GM12878 (cell line): ENCODE data around the gene RRP12. TPM values are rescaled to one million over a fixed set of nuclear protein-coding genes. Genes with fewer than 3 reads are reported as not detected.

ENCODE experiments used
- ATAC-seq: fragments of 200-7000 bp; cut with Tn5 transposase; 3 replicates; pipeline ENCODE4 v1.9.1; 2020; ENCODE audit warnings: mild to moderate bottlenecking, moderate library complexity
- BruUV-seq: library from RNA; stranded (reverse); fragments of 400-500 nt; replicated peaks from 2 replicates; lab custom pipeline; 2021; lab: Mats Ljungman, UMichigan
- CTCF ChIA-PET: fragments of 300-600 bp; sonication (Branson Sonifier 250); formaldehyde crosslinking; extraction: SDS; loops from one replicate; lab custom pipeline; 2021; ENCODE audit warnings: inconsistent platforms; lab: Yijun Ruan, JAX
- POLR2A ChIA-PET: fragments of 350-600 bp; formaldehyde crosslinking; extraction: SDS; loops from one replicate; lab custom pipeline; 2021; ENCODE audit warnings: inconsistent platforms; lab: Charles Lee
- RAD21 ChIA-PET: fragments of 300-600 bp; sonication (Branson Sonifier 250); formaldehyde crosslinking; loops from one replicate; lab custom pipeline; 2023; ENCODE audit warnings: antibody characterized with exemption; ENCODE audit not compliant: unreplicated experiment; lab: Charles Lee
- SMC1A ChIA-PET: fragments of 300-600 bp; sonication (Branson Sonifier 250); formaldehyde crosslinking; loops from one replicate; lab custom pipeline; 2023; ENCODE audit not compliant: unreplicated experiment, uncharacterized antibody; lab: Charles Lee
- DNase-seq: peaks from one replicate; pipeline ENCODE4 v3.0.0-alpha.2; 2011; ENCODE audit warnings: low read depth, low spot score
- FAIRE-seq: peaks from 3 replicates; lab custom pipeline; 2011; peaks lifted over from hg19 to GRCh38; lab: Jason Lieb, UNC
- H2AFZ ChIP-seq: 2 replicates; pipeline ENCODE4 v1.6.0; 2011; ENCODE audit warnings: low read depth, low read length, control low read depth; ENCODE audit not compliant: control insufficient read depth
- H3K27ac ChIP-seq: 2 replicates; pipeline ENCODE4 v1.5.1; 2011; ENCODE audit warnings: control low read depth; ENCODE audit not compliant: control insufficient read depth, insufficient read depth
- H3K27me3 ChIP-seq, 2 experiments: replicated peaks in 1 of 2; 2 replicates each; pipeline versions ENCODE4 v1.6.0 to v1.6.1; 2011; ENCODE audit warnings: low read length in 1 of 2; ENCODE audit not compliant: control insufficient read depth in 2 of 2, insufficient read depth in 2 of 2
- H3K36me3 ChIP-seq, 2 experiments: 2 replicates each; pipeline ENCODE4 v1.5.1; 2011; ENCODE audit warnings: low read length in 1 of 2; ENCODE audit not compliant: control insufficient read depth in 2 of 2, insufficient read depth in 2 of 2
- H3K4me1 ChIP-seq: 2 replicates; pipeline ENCODE4 v1.6.1; 2011; ENCODE audit warnings: mild to moderate bottlenecking, low read length, moderate library complexity, mixed read lengths; ENCODE audit not compliant: control insufficient read depth, insufficient read depth
- H3K4me2 ChIP-seq: 2 replicates; pipeline ENCODE4 v1.6.0; 2011; ENCODE audit warnings: control low read depth; ENCODE audit not compliant: control insufficient read depth, insufficient read depth
- H3K4me3 ChIP-seq: fragments of 200-600 bp; sonication (generic); 2 replicates; pipeline ENCODE4 v1.5.1; 2016
- H3K79me2 ChIP-seq: 2 replicates; pipeline ENCODE4 v1.6.0; 2011; ENCODE audit warnings: low read length; ENCODE audit not compliant: control insufficient read depth, insufficient read depth
- H3K9ac ChIP-seq: 2 replicates; pipeline ENCODE4 v1.8.0; 2011; ENCODE audit warnings: low read length, control low read depth, mixed read lengths; ENCODE audit not compliant: control insufficient read depth, insufficient read depth
- H3K9me3 ChIP-seq: replicated peaks from 3 replicates; pipeline ENCODE4 v1.5.1; 2011; ENCODE audit warnings: mild to moderate bottlenecking, low read length; ENCODE audit not compliant: control insufficient read depth, insufficient read depth
- H4K20me1 ChIP-seq: 2 replicates; pipeline ENCODE4 v1.6.0; 2011; ENCODE audit not compliant: control insufficient read depth, insufficient read depth
- EZH2 ChIP-seq: IDR thresholded peaks from 2 replicates; pipeline ENCODE4 v1.6.1; 2012; ENCODE audit warnings: low read depth, mild to moderate bottlenecking, control low read depth, inconsistent platforms, low read length, borderline replicate concordance; ENCODE audit not compliant: control insufficient read depth
- GABPA ChIP-seq: IDR thresholded peaks from 2 replicates; pipeline ENCODE4 v1.6.1; 2014; ENCODE audit warnings: antibody characterized with exemption, low read depth, mild to moderate bottlenecking, inconsistent platforms
- NR2F1 ChIP-seq: fragments of 450-650 bp; conservative IDR thresholded peaks from 2 replicates; pipeline ENCODE4 v1.6.1; 2017; ENCODE audit warnings: mild to moderate bottlenecking
- RUNX3 ChIP-seq: IDR thresholded peaks from 2 replicates; pipeline ENCODE4 v1.6.1; 2012; ENCODE audit warnings: low read length, inconsistent platforms
- SIX5 ChIP-seq: IDR thresholded peaks from 2 replicates; pipeline ENCODE4 v1.6.1; 2011; ENCODE audit warnings: mild to moderate bottlenecking, low read depth, low read length, moderate library complexity; ENCODE audit not compliant: severe bottlenecking
- SPI1 ChIP-seq: IDR thresholded peaks from 2 replicates; pipeline ENCODE4 v1.6.1; 2011; ENCODE audit warnings: low read depth, mild to moderate bottlenecking, low read length, moderate library complexity, borderline replicate concordance; ENCODE audit not compliant: insufficient read depth
- SUZ12 ChIP-seq: fragments of 200-600 bp; sonication (generic); IDR thresholded peaks from one replicate; pipeline ENCODE4 v1.6.1; 2018; ENCODE audit warnings: antibody characterized with exemption, mild to moderate bottlenecking; ENCODE audit not compliant: unreplicated experiment
- TCF12 ChIP-seq: IDR thresholded peaks from 2 replicates; pipeline ENCODE4 v1.6.1; 2011; ENCODE audit warnings: low read depth, mild to moderate bottlenecking, low read length
- WGBS: methylation state at CpG from one replicate; pipeline ENCODE4 v1.1.6; 2016; ENCODE audit warnings: low lambda C conversion rate; ENCODE audit not compliant: insufficient replicate concordance, insufficient coverage; ENCODE audit errors: missing lambda C conversion rate; 5-methylcytosine and 5-hydroxymethylcytosine counted together
- in situ Hi-C: fragments of 300-500 bp; cut with MboI; formaldehyde crosslinking; loops from 9 replicates; pipeline ENCODE4 v1.14.3; 2018; ENCODE audit warnings: mixed read lengths
- intact Hi-C: fragments of 100-400 bp; cut with micrococcal nuclease; formaldehyde crosslinking; loops from one replicate; pipeline ENCODE4 v1.14.2; 2022; ENCODE audit not compliant: unreplicated experiment
- polyA plus RNA-seq, 11 experiments: library from polyadenylated mRNA; depleted of rRNA in 4 of 11; unstranded in 6 of 11; stranded (reverse) in 5 of 11; fragments of >200 nt; fragmentation: Nextera tagmentation in 4 of 11; fragmentation: Illumina TruSeq in 1 of 11; extraction: Ambion mirVana in 4 of 11; extraction: Trizol in 1 of 11; gene quantifications; 1 replicate in 1 of 11; 2 replicates in 10 of 11; pipeline versions ENCODE4 v1.2.1 to v1.2.3, GENCODE V29; 2011 to 2016; ENCODE audit warnings: inconsistent platforms in 2 of 11, missing spikeins in 2 of 11, low read depth in 1 of 11
- total RNA-seq, 4 experiments: library from RNA; depleted of rRNA in 3 of 4; stranded (reverse); fragments of >200 nt in 3 of 4; fragmentation: Illumina TruSeq in 1 of 4; extraction: Trizol in 1 of 4; gene quantifications; 2 replicates each; pipeline versions ENCODE4 v1.2.1 to v1.2.3, GENCODE V29; 2013 to 2021

The RRP12 gene
- total and polyA plus RNA-seq, 10 of the 15 experiments (the other 5 are each of a cell fraction or from before 2014, with no cell fraction given): 5.3 to 48.7 (median 16.8) TPM

DNA sequence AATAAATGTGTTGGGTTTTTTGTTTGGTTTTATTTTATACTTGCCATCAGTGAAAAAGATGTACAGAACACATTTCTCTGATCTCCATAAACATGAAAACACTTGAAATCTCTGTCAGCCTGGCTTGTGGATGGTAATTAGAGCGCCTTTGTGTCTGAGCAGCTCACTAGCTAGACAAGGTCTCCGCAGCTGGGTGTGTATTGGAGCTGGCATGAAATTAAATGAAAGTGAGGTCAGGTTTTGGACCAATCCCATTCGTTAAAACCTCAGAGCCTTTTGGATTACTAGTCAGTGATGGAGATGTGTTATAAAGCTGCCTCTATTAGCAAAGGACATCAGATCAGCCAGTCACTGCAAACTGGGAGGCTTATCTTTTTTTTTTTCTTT, 79.3 kb downstream of the RRP12 start (continued):
- TF ChIP-seq RUNX3 (no peak), NR2F1 (no peak), SPI1 (no peak), SIX5 (no peak)

DNA sequence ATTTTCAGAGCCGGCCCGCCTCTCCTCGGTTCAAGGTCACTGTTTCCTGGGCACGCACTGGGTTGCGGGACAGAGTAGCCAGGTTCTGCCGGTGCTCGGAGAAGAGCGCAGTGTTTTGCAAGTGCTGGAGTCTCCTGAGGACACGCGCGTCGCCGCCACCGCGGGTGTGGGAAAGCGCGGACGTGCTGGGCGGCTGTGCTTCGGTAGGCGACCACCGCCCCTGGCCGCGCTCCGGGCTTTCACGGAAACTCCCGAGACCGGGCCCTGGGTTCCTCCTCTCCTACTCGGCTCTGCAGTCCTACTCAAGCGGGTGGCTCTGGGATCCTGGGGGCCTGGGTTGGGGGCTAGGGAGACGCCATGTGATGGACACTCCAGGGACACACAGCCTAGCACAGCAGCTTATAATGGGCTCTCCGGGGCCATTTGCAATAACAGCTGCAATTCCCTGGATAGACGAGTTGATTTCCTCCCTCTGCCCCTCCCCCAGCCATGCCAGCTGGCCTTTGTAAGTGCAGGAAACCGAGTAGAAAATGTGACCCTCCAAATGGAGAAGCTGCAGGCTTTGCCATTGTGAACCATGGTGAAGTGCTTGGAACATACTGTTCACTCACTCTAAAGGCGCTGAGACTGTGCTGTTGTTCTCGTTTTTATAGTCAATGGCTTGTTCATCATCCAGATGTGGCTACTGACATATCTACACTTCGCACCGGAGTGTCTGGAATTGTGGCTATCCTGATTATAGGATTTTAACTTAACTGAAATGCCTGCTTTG, 79.9 kb downstream of the RRP12 start:
- no peak overlapping the region for H3K9ac ChIP-seq
- no peaks in the 10 kb centered on the region for H3K79me2 ChIP-seq
- H3K4me3 ChIP-seq: peak overlapping the region; percentile 38; the same call in 1 of the 2 replicates
- SMC1A ChIA-PET: interaction anchor here (0.7 to 1.0 kb wide), 2 partner anchors 42 to 1593 kb away, joined by 3 to 4 read pairs; no protein-coding TSS in a partner anchor
- no peak overlapping the region for H2AFZ ChIP-seq
- ATAC-seq (no peak), FAIRE-seq (no peak), DNase-seq (no peak)
- WGBS: 14% methylated on average over 36 of the region's 38 CpGs
- H3K36me3 ChIP-seq: no peaks in the 10 kb centered on the region
- H3K27me3 ChIP-seq: peaks cover 12% of the 10 kb centered on the region in 2 experiments
- no peaks in the 10 kb centered on the region for H4K20me1 ChIP-seq
- H3K9me3 ChIP-seq: no peaks in the 10 kb centered on the region
- H3K27ac ChIP-seq: no peak overlapping the region
- TF ChIP-seq EZH2: 0 out of 2 replicates have a peak, but pooled peaks have one; percentile 69
- no peak for TF ChIP-seq GABPA
- TF ChIP-seq TCF12: no peak
- TF ChIP-seq SUZ12: peak; percentile 53
- CTCF ChIA-PET: interaction anchor here (0.7 to 1.5 kb wide), 2 partner anchors 12 to 42 kb away, joined by 3 to 5 read pairs; no protein-coding TSS in a partner anchor
- peaks cover 7% of the 10 kb centered on the region for H3K4me1 ChIP-seq
- peak overlapping the region; percentile 97; the same call in 1 of the 2 replicates for H3K4me2 ChIP-seq
- RAD21 ChIA-PET: no interaction called here
- in situ Hi-C loops (no loop called here), intact Hi-C loops (no loop called here)
- BruUV-seq: no TSS peak
- POLR2A ChIA-PET: interaction anchor here (1.1 kb wide), 1 partner anchor 10 kb away, joined by 4 read pairs; no protein-coding TSS in a partner anchor
